Measurements from ENCODE around the gene CEPT1.

CEPT1 gene

DNA sequence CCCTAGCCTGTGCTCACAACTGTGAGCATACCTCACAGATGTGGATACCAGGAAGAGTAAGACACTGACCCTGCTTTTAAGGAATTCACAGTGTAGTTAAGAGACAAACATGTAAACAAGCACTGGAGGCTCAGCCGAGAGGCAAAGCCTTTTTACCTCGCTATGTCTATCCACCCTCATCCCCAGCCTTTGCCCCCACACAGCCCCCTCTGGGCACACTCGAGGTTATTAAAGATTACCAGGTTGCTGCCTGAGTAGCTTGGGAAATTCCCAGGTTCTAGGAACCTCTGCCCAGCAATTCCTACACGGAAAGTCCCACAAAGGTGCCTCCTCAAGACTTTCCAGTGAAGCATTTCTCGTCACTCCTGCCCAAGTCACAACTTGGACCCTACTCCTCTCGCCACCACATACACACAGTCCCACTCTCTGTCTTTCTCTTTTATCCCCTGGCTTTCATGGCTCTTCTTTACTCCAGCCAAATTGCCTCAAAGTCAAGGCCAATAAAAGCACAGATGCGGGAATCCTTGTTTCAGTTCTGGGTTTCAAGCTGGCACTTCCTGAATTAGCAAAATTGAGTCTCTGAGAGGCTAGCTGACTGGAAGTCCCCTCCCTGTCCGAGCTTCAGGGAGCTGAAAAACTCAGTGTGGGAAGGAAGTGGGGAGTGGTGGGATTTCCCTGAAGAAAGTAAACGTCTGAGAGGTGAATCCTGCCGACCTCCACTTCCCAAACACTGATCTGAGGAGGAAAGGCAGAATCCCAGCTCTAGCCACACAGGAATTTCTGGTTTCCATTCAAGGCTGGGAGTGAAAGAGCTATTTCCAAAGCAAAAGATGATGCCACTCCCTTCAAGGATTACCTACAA, 52.9 kb downstream of the CEPT1 start:
- peaks cover 63% of the 10 kb centered on the region for H3K4me1 ChIP-seq (ENCODE audit: insufficient read depth, low read length)
- ATAC-seq (ENCODE audit: insufficient read depth, low read depth) = no peak
- TF ChIP-seq EZH2 (IDR thresholded peaks at IDR 0.05; ENCODE audit: borderline replicate concordance, low read depth, low read length, severe bottlenecking) = no peak
- TF ChIP-seq CTCF (IDR thresholded peaks at IDR 0.05; ENCODE audit: borderline replicate concordance, extremely low read depth, low read length, poor library complexity, severe bottlenecking) = no peak
- H2AFZ ChIP-seq (ENCODE audit: low read depth, low read length) = no peak overlapping the region
- H4K20me1 ChIP-seq (ENCODE audit: insufficient read depth, low read length) = peaks cover 38% of the 10 kb centered on the region
- peak overlapping the region; percentile 11; the same call in 1 of the 2 replicates for H3K9ac ChIP-seq (ENCODE audit: low read depth, low read length)
- H3K27ac ChIP-seq (ENCODE audit: low read length) = peak overlapping the region; percentile 40
- H3K9me3 ChIP-seq (ENCODE audit: insufficient read depth, low read length, severe bottlenecking) = no peaks in the 10 kb centered on the region
- H3K4me2 ChIP-seq (ENCODE audit: insufficient read depth, low read length) = no peak overlapping the region
- no peaks in the 10 kb centered on the region for H3K27me3 ChIP-seq (ENCODE audit: insufficient read depth, low read length, poor library complexity)
- H3K4me3 ChIP-seq (ENCODE audit: low read depth in 1 of 2, low read length in 2 of 2) = no peak overlapping the region
- peaks cover 73% of the 10 kb centered on the region for H3K79me2 ChIP-seq (ENCODE audit: insufficient read depth, low read length)
- DNase-seq = peak; percentile 5
- peaks cover 100% of the 10 kb centered on the region for H3K36me3 ChIP-seq (ENCODE audit: insufficient read depth, low read length)

DNA sequence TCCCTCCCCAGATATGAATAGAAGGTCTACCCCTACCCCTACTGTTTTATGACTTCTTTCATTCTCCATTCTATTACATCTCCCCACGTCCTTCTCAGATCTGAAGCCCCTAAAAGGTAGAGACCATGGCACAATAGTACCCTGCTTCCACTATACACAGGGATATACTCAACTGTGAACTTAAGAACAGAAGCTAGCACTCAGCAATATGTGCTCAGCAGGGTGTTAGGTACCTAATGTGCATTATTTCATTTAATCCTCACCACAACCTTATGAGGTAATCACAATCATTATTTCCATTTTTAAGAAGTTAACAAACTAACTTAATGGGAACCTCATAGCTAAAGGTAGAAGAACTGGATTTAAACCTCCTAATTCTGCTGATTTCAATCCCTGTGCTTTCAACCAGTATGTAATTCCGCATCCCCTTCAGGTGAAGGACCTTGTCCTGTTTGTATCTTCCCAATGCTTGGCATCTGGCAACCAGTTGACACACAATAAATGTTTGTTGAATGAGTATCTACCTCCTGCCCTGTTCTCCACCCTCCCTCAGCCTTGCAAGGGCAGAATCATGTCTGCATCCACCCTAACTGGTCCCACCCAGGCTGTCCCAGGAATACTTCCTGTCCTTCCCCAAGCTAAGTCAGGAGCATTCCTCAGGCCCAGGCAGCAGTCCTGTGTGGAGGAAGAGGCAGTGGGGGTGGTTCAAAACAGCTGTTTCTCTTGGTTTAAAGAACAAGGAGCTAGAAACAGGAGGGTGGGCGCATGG, 53.9 kb downstream of the CEPT1 start:
- ATAC-seq (ENCODE audit: insufficient read depth, low read depth) = no peak
- H3K79me2 ChIP-seq (ENCODE audit: insufficient read depth, low read length) = peaks cover 83% of the 10 kb centered on the region
- peak overlapping the region; percentile 75; the same call in 1 of the 2 replicates for H3K4me2 ChIP-seq (ENCODE audit: insufficient read depth, low read length)

DNA sequence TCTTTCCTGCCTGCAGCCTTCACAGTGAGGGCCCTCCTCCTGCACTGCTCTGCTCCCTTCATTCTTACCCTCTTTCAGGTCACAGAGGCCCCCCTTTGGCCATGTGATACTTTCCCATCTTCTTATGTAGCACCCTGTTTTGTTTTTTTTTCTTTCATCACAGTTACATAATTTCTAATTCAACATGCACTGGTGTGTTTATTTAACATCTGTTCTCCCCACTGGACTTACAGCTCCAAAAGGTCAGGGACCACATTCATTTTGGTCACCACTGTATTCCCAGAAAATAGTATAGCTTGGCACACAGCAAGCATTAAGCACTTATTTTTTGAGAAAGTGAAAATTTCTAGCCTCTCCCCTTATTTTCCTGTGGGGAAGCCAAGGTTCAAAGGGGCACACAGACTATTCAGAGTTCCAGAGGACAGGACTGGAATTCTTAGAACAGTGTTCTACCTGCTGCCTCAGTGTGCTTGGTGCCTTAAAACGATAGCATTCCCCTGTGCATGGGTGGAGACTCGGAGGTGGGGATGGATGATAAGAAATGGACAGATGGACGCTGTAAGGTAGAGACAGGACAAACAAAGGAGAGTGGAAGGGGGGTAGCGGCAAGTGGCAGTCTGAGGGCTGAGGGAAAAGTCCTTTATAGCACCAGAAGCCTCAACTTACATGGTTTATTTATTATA, 55.1 kb downstream of the CEPT1 start:
- peak overlapping the region; percentile 40 for H3K27ac ChIP-seq (ENCODE audit: low read length)
- ATAC-seq (ENCODE audit: insufficient read depth, low read depth) = no peak
- H4K20me1 ChIP-seq (ENCODE audit: insufficient read depth, low read length) = peaks cover 38% of the 10 kb centered on the region
- H3K9me3 ChIP-seq (ENCODE audit: insufficient read depth, low read length, severe bottlenecking) = no peaks in the 10 kb centered on the region
- H2AFZ ChIP-seq (ENCODE audit: low read depth, low read length) = no peak overlapping the region
- no peak for DNase-seq
- peak overlapping the region in 1 of 2 experiments; percentile 11; a peak in 1 of 4 replicates for H3K4me3 ChIP-seq (ENCODE audit: low read depth in 1 of 2, low read length in 2 of 2)
- peaks cover 98% of the 10 kb centered on the region for H3K36me3 ChIP-seq (ENCODE audit: insufficient read depth, low read length)
- H3K9ac ChIP-seq (ENCODE audit: low read depth, low read length) = peak overlapping the region; percentile 73; the same call in 1 of the 2 replicates
- TF ChIP-seq CTCF (IDR thresholded peaks at IDR 0.05; ENCODE audit: borderline replicate concordance, extremely low read depth, low read length, poor library complexity, severe bottlenecking) = no peak
- no peak for TF ChIP-seq EZH2 (IDR thresholded peaks at IDR 0.05; ENCODE audit: borderline replicate concordance, low read depth, low read length, severe bottlenecking)
- H3K4me2 ChIP-seq (ENCODE audit: insufficient read depth, low read length) = peak overlapping the region; percentile 75
- no peaks in the 10 kb centered on the region for H3K27me3 ChIP-seq (ENCODE audit: insufficient read depth, low read length, poor library complexity)
- peaks cover 91% of the 10 kb centered on the region for H3K79me2 ChIP-seq (ENCODE audit: insufficient read depth, low read length)
- peaks cover 86% of the 10 kb centered on the region for H3K4me1 ChIP-seq (ENCODE audit: insufficient read depth, low read length)

More for the DNA sequence above, 53.9 kb downstream of the CEPT1 start:
- Histone ChIP-seq H3K9me3 (ENCODE audit: insufficient read depth, low read length, severe bottlenecking) (no peaks in the 10 kb centered on the region), H3K9ac (ENCODE audit: low read depth, low read length) (peak overlapping the region; percentile 11; the same call in 1 of the 2 replicates), H2AFZ (ENCODE audit: low read depth, low read length) (no peak overlapping the region), H3K27me3 (ENCODE audit: insufficient read depth, low read length, poor library complexity) (no peaks in the 10 kb centered on the region), H3K4me3 (ENCODE audit: low read depth in 1 of 2, low read length in 2 of 2) (0 out of 4 replicates have a peak overlapping the region, but pooled peaks of 1 of the 2 experiments have one; percentile 11), H4K20me1 (ENCODE audit: insufficient read depth, low read length) (peaks cover 38% of the 10 kb centered on the region), H3K27ac (ENCODE audit: low read length) (peak overlapping the region; percentile 40), H3K36me3 (ENCODE audit: insufficient read depth, low read length) (peaks cover 100% of the 10 kb centered on the region), H3K4me1 (ENCODE audit: insufficient read depth, low read length) (peaks cover 74% of the 10 kb centered on the region)
- TF ChIP-seq CTCF (IDR thresholded peaks at IDR 0.05; ENCODE audit: borderline replicate concordance, extremely low read depth, low read length, poor library complexity, severe bottlenecking) (no peak), EZH2 (IDR thresholded peaks at IDR 0.05; ENCODE audit: borderline replicate concordance, low read depth, low read length, severe bottlenecking) (no peak)
- peak; percentile 5 for DNase-seq
